ENCODE data around the gene G6PC3.

- TF ChIP-seq POLR2A (IDR thresholded peaks at IDR 0.05; ENCODE audit: low read length) (no peak), GATA1 (IDR thresholded peaks at IDR 0.05; ENCODE audit: low read depth, low read length) (no peak)
Measured at GRCh38 chr17:44106801-44107200, 36.3 kb downstream of the G6PC3 start.
